Panc1 (cell line): Measurements from ENCODE around the gene FAM120B. TPM values are rescaled to one million over a fixed set of nuclear protein-coding genes. Genes with fewer than 3 reads are reported as not detected.

Experiments
- ATAC-seq: fragments of 200-7000 bp; cut with Tn5 transposase; 2 replicates; pipeline ENCODE4 v1.9.1; 2020; ENCODE audit warnings: mild to moderate bottlenecking, moderate library complexity
- BruUV-seq: library from RNA; stranded (reverse); fragments of 400-500 nt; replicated peaks from 2 replicates; lab custom pipeline; 2021; lab: Mats Ljungman, UMichigan
- CTCF ChIA-PET: fragments of 300-600 bp; sonication (Branson Sonifier 250); formaldehyde crosslinking; loops from one replicate; lab custom pipeline; 2022; ENCODE audit warnings: antibody characterized with exemption; lab: Charles Lee
- POLR2A ChIA-PET: fragments of 300-600 bp; sonication (Branson Sonifier 250); formaldehyde crosslinking; loops from one replicate; lab custom pipeline; 2022; ENCODE audit warnings: antibody characterized with exemption; lab: Charles Lee
- DNase-seq: peaks from one replicate; pipeline ENCODE4 v3.0.0-alpha.2; 2010; ENCODE audit warnings: low read depth, low spot score
- H3K27ac ChIP-seq: 2 replicates; pipeline ENCODE4 v1.5.1; 2011; ENCODE audit warnings: mild to moderate bottlenecking, low read length, inconsistent platforms
- H3K27me3 ChIP-seq: fragments of 200-500 bp; sonication (Bioruptor generic); 2 replicates; pipeline ENCODE4 v1.6.0; 2014; ENCODE audit warnings: low read length, inconsistent platforms; ENCODE audit not compliant: control insufficient read depth, insufficient read depth
- H3K36me3 ChIP-seq: fragments of 200-500 bp; sonication (Bioruptor generic); 2 replicates; pipeline ENCODE4 v1.5.1; 2014; ENCODE audit warnings: inconsistent platforms, mild to moderate bottlenecking, low read length, moderate library complexity; ENCODE audit not compliant: control insufficient read depth, insufficient read depth
- H3K4me1 ChIP-seq: 2 replicates; pipeline ENCODE4 v1.5.1; 2011; ENCODE audit warnings: inconsistent platforms, mild to moderate bottlenecking, low read length, moderate library complexity; ENCODE audit not compliant: control insufficient read depth, insufficient read depth
- H3K4me3 ChIP-seq, 2 experiments: 2 replicates each; pipeline ENCODE4 v1.5.1; 2011 to 2012; ENCODE audit warnings: low read depth in 2 of 2, low read length in 2 of 2, mild to moderate bottlenecking in 2 of 2, inconsistent platforms in 1 of 2, moderate library complexity in 1 of 2
- H3K9me3 ChIP-seq: fragments of 200-500 bp; sonication (Bioruptor generic); 2 replicates; pipeline ENCODE4 v1.5.1; 2014; ENCODE audit warnings: low read depth, mild to moderate bottlenecking, inconsistent platforms, low read length, moderate library complexity; ENCODE audit not compliant: control insufficient read depth, insufficient read depth
- POLR2AphosphoS5 ChIP-seq: IDR thresholded peaks from 2 replicates; pipeline ENCODE4 v1.6.1; 2012; ENCODE audit warnings: mild to moderate bottlenecking, low read depth, low read length, moderate library complexity
- SIN3A ChIP-seq: IDR thresholded peaks from 2 replicates; pipeline ENCODE4 v1.6.1; 2012; ENCODE audit warnings: low read depth, mild to moderate bottlenecking, low read length, moderate library complexity, borderline replicate concordance; ENCODE audit not compliant: insufficient read depth
- TCF7L2 ChIP-seq: IDR thresholded peaks from 2 replicates; pipeline ENCODE4 v1.6.1; 2011; ENCODE audit warnings: mild to moderate bottlenecking, low read depth, low read length, inconsistent platforms
- in situ Hi-C: cut with HindIII; loops from 2 replicates; pipeline ENCODE4 v1.10.0; 2016; ENCODE audit warnings: low sequenced_read_pairs, low pct_unique_long_range_greater_than_20kb
- intact Hi-C: fragments of 100-400 bp; cut with micrococcal nuclease; formaldehyde crosslinking; loops from one replicate; pipeline ENCODE4 v1.10.0; 2022; ENCODE audit not compliant: unreplicated experiment
- total RNA-seq: library from RNA; stranded (reverse); gene quantifications from one replicate; pipeline ENCODE4 v1.2.1, GENCODE V29; 2021; ENCODE audit not compliant: unreplicated experiment
- TF ChIP-seq, protein P1 (sequence below): fragments of 450-650 bp; IDR thresholded peaks from 2 replicates; pipeline ENCODE4 v1.5.1; 2017; ENCODE audit warnings: mild to moderate bottlenecking
- TF ChIP-seq, protein P2 (sequence below), 2 experiments: IDR thresholded peaks; 2 replicates each; pipeline ENCODE4 v1.6.1; 2011 to 2012; ENCODE audit warnings: low read depth in 2 of 2, control low read depth in 1 of 2, low read length in 1 of 2, mild to moderate bottlenecking in 1 of 2, moderate library complexity in 1 of 2; ENCODE audit not compliant: insufficient read depth in 1 of 2

FAM120B gene
- total RNA-seq, 1 experiment from 2014 or later, result 38.0 TPM

DNA sequence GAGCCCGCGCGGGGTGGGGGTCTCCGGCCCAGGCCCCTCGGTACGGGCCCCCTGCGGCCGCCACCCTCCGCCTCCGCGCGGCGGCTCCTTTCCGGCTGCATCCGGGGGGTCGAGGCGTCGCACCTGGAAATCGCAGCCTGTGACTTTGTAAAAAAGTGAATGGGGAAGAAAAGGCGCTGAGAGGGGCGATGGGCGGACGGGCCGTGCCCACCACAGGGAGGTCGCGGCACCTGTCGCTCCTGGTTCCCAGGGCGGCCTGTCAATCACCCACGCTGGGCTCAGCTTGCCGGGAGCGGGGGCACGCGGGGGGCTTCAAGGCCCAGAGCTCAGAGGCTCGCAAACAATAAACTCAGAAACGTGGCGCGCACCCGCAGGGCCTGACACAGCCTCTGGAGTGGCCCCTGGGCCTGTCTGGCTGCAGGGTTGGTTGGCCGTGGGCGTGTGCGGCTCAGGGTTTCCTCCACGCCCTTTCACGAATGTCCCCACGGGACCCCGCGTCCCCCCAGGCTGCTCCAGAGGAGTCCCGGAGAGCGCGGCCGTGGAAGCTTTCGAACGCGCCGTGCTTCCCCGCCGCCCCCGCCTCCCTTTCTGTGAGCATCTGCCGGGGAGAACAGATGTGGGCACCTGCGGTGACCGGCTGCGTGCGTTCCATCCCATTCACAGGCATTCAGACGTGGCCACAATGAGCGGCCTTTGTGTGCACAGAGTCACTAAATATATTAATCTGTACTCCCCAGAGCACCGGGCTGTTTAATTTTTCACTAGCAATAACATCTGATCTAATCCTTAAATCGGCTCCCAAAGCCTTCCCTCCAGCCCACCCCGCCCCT lies 9.6 kb upstream of the FAM120B start:
- H3K9me3 ChIP-seq, result no peaks in the 10 kb centered on the region
- ChIA-PET CTCF (no interaction called here), POLR2A (no interaction called here)
- no peaks in the 10 kb centered on the region for H3K36me3 ChIP-seq
- no peak for TF ChIP-seq TCF7L2
- TF ChIP-seq, protein P1, sequence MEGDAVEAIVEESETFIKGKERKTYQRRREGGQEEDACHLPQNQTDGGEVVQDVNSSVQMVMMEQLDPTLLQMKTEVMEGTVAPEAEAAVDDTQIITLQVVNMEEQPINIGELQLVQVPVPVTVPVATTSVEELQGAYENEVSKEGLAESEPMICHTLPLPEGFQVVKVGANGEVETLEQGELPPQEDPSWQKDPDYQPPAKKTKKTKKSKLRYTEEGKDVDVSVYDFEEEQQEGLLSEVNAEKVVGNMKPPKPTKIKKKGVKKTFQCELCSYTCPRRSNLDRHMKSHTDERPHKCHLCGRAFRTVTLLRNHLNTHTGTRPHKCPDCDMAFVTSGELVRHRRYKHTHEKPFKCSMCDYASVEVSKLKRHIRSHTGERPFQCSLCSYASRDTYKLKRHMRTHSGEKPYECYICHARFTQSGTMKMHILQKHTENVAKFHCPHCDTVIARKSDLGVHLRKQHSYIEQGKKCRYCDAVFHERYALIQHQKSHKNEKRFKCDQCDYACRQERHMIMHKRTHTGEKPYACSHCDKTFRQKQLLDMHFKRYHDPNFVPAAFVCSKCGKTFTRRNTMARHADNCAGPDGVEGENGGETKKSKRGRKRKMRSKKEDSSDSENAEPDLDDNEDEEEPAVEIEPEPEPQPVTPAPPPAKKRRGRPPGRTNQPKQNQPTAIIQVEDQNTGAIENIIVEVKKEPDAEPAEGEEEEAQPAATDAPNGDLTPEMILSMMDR, result no peak
- TF ChIP-seq, protein P2, sequence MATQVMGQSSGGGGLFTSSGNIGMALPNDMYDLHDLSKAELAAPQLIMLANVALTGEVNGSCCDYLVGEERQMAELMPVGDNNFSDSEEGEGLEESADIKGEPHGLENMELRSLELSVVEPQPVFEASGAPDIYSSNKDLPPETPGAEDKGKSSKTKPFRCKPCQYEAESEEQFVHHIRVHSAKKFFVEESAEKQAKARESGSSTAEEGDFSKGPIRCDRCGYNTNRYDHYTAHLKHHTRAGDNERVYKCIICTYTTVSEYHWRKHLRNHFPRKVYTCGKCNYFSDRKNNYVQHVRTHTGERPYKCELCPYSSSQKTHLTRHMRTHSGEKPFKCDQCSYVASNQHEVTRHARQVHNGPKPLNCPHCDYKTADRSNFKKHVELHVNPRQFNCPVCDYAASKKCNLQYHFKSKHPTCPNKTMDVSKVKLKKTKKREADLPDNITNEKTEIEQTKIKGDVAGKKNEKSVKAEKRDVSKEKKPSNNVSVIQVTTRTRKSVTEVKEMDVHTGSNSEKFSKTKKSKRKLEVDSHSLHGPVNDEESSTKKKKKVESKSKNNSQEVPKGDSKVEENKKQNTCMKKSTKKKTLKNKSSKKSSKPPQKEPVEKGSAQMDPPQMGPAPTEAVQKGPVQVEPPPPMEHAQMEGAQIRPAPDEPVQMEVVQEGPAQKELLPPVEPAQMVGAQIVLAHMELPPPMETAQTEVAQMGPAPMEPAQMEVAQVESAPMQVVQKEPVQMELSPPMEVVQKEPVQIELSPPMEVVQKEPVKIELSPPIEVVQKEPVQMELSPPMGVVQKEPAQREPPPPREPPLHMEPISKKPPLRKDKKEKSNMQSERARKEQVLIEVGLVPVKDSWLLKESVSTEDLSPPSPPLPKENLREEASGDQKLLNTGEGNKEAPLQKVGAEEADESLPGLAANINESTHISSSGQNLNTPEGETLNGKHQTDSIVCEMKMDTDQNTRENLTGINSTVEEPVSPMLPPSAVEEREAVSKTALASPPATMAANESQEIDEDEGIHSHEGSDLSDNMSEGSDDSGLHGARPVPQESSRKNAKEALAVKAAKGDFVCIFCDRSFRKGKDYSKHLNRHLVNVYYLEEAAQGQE (IDR thresholded peaks at IDR 0.05; ENCODE audit: insufficient read depth in 1 of 2, low read depth in 2 of 2, low read length in 1 of 2), result no peak
- TF ChIP-seq SIN3A, result no peak
- no peak for TF ChIP-seq POLR2AphosphoS5
- peaks cover 41% of the 10 kb centered on the region for H3K27me3 ChIP-seq
- intact Hi-C loops, result loop anchor here (10.0 kb wide), 1 partner anchor 228 kb away; no protein-coding TSS in a partner anchor
- no peak overlapping the region for H3K4me3 ChIP-seq
- no peak for ATAC-seq
- DNase-seq, result no peak
- H3K27ac ChIP-seq, result no peak overlapping the region
- BruUV-seq, result no TSS peak
- in situ Hi-C loops, result no loop called here
- peaks cover 10% of the 10 kb centered on the region for H3K4me1 ChIP-seq

DNA sequence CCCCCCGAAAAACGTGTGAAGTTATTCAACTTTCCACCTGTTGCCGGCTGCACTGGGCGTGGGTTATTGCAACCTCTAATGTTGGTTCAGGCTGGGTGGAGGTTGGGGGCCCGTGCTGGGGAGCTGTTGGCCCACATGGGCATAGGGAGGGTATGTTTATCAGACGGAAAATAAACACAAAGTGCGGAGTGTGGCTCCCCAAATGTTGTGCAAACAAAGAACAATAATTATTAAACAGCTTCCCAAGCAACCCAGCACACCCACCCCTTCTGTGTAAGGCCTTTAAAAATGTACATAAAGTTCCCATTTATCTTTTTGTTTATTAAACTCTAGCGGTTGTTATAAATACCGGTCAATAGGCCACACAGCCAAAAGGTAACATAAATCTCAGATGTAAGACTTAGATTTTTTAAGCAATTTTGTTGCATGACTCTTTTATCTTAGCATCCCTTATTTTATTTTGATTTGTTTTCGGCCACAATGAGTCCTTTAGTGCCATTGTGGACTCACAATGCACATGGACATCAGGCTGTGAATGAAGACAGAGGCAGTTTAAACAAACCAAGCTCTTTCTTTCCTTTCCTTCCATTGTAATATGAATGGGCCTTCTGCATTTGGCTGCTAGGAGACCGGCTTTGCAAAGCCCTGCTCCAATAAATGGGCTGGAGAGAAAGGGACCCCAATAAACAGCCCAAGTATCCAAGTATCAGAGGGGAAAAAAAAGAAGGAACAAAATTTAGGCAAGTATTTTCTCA lies 8.8 kb upstream of the FAM120B start:
- in situ Hi-C loops (no loop called here), intact Hi-C loops (loop anchor here (10.0 kb wide), 1 partner anchor 227 kb away; no protein-coding TSS in a partner anchor)
- Histone ChIP-seq H3K4me1 (peaks cover 3% of the 10 kb centered on the region; the same call in 1 of the 2 replicates), H3K9me3 (no peaks in the 10 kb centered on the region), H3K4me3 (no peak overlapping the region), H3K27me3 (peaks cover 33% of the 10 kb centered on the region), H3K27ac (no peak overlapping the region), H3K36me3 (no peaks in the 10 kb centered on the region)
- TF ChIP-seq, protein P1, result no peak
- TF ChIP-seq SIN3A, result no peak
- TF ChIP-seq, protein P2 (IDR thresholded peaks at IDR 0.05; ENCODE audit: insufficient read depth in 1 of 2, low read depth in 2 of 2, low read length in 1 of 2), result no peak
- no peak for TF ChIP-seq POLR2AphosphoS5
- TF ChIP-seq TCF7L2, result no peak
- ATAC-seq, result no peak
- POLR2A ChIA-PET, result interaction anchor here (0.6 kb wide), 1 partner anchor 454 kb away, joined by 3 read pairs; no protein-coding TSS in a partner anchor
- CTCF ChIA-PET, result no interaction called here
- no TSS peak for BruUV-seq
- no peak for DNase-seq
